K562 (cell line): ENCODE data around the gene PBX2. TPM values are rescaled to one million over a fixed set of nuclear protein-coding genes. Genes with fewer than 3 reads are reported as not detected.
A peak's percentile ranks its signal among the peaks of the same experiment; 100 is the strongest.

ENCODE experiments used
- AFF4 ChIP-seq: sonication (generic); formaldehyde crosslinking; IDR thresholded peaks from 2 replicates; pipeline ENCODE4 v1.8.0; 2023; ENCODE audit warnings: mild to moderate bottlenecking, missing genetic modification reagents
- BHLHE40 ChIP-seq: IDR thresholded peaks from 2 replicates; pipeline ENCODE4 v1.6.1; 2011; ENCODE audit warnings: low read length, improper control_type of control experiment
- DNMT1 ChIP-seq: fragments of 450-650 bp; IDR thresholded peaks from 2 replicates; pipeline ENCODE4 v1.6.1; 2016; ENCODE audit warnings: antibody characterized with exemption, mild to moderate bottlenecking
- ELF4 ChIP-seq: fragments of 450-650 bp; formaldehyde crosslinking; IDR thresholded peaks from 2 replicates; pipeline ENCODE4 v1.4.0; 2022; ENCODE audit warnings: missing genetic modification characterization
- GABPB1 ChIP-seq: sonication (generic); formaldehyde crosslinking; IDR thresholded peaks from 2 replicates; pipeline ENCODE4 v1.8.0; 2022; ENCODE audit warnings: mild to moderate bottlenecking, missing genetic modification reagents
- HDAC6 ChIP-seq: IDR thresholded peaks from 2 replicates; pipeline ENCODE4 v1.6.1; 2012; ENCODE audit warnings: low read depth, mild to moderate bottlenecking, control low read depth, inconsistent platforms, low read length, moderate library complexity
- MAZ ChIP-seq, 2 experiments: fragments of 450-650 bp in 1 of 2; sonication (generic) in 1 of 2; formaldehyde crosslinking; IDR thresholded peaks in 1 of 2; conservative IDR thresholded peaks in 1 of 2; 2 replicates each; pipeline versions ENCODE4 v1.4.0 to v1.5.0; 2020; ENCODE audit warnings: mild to moderate bottlenecking in 1 of 2, missing genetic modification reagents in 1 of 2
- MNT ChIP-seq, 2 experiments: fragments of 450-650 bp; conservative IDR thresholded peaks; 2 replicates each; pipeline ENCODE4 v1.6.1; 2017; ENCODE audit warnings: mild to moderate bottlenecking in 2 of 2, moderate library complexity in 2 of 2
- MYC ChIP-seq, 2 experiments: fragments of 250-450 bp in 1 of 2; sonication (Bioruptor Pico) in 1 of 2; IDR thresholded peaks; 2 replicates each; pipeline versions ENCODE4 v1.5.1 to v1.6.1; 2012 to 2021; ENCODE audit warnings: low read depth in 2 of 2, borderline replicate concordance in 1 of 2, improper control_type of control experiment in 1 of 2, low read length in 1 of 2, mild to moderate bottlenecking in 1 of 2, moderate library complexity in 1 of 2
- NCOA2 ChIP-seq, 2 experiments: fragments of 450-650 bp; IDR thresholded peaks; 2 replicates each; pipeline ENCODE4 v1.6.1; 2018; ENCODE audit warnings: mild to moderate bottlenecking in 2 of 2, moderate library complexity in 1 of 2; ENCODE audit not compliant: partially characterized antibody in 2 of 2
- NR2C2 ChIP-seq, 2 experiments: fragments of 200-800 bp in 1 of 2; sonication (Bioruptor generic) in 1 of 2; sonication (generic) in 1 of 2; formaldehyde crosslinking in 1 of 2; IDR thresholded peaks; 2 replicates each; pipeline versions ENCODE4 v1.6.1 to v1.8.0; 2016 to 2022; ENCODE audit warnings: mild to moderate bottlenecking in 1 of 2, missing compliant biosample characterization in 1 of 2, missing genetic modification characterization in 1 of 2, missing genetic modification reagents in 1 of 2
- NUFIP1 ChIP-seq: fragments of 450-650 bp; IDR thresholded peaks from 2 replicates; pipeline ENCODE4 v1.6.1; 2018; ENCODE audit not compliant: partially characterized antibody
- RBM34 ChIP-seq: fragments of 200-400 bp; formaldehyde crosslinking; IDR thresholded peaks from 2 replicates; pipeline ENCODE4 v1.6.1; 2018; ENCODE audit warnings: low read length, borderline replicate concordance; ENCODE audit not compliant: insufficient read depth
- RCOR1 ChIP-seq, 2 experiments: IDR thresholded peaks; 2 replicates each; pipeline ENCODE4 v1.6.1; 2012; ENCODE audit warnings: low read depth in 2 of 2, low read length in 2 of 2, borderline replicate concordance in 1 of 2, improper control_type of control experiment in 1 of 2
- SMAD2 ChIP-seq: fragments of 150-350 bp; IDR thresholded peaks from 2 replicates; pipeline ENCODE4 v1.6.1; 2014; ENCODE audit warnings: low read depth, mild to moderate bottlenecking, low read length
- SMC3 ChIP-seq: conservative IDR thresholded peaks from 2 replicates; pipeline ENCODE4 v1.6.1; 2011; ENCODE audit warnings: low read depth, low read length, improper control_type of control experiment; ENCODE audit not compliant: insufficient read depth
- ZNF384 ChIP-seq: IDR thresholded peaks from 2 replicates; pipeline ENCODE4 v1.6.1; 2012; ENCODE audit warnings: low read depth, low read length, improper control_type of control experiment
- ZNF398 ChIP-seq: fragments of 250-450 bp; sonication (Bioruptor Pico); IDR thresholded peaks from 2 replicates; pipeline ENCODE4 v1.8.0; 2021; ENCODE audit warnings: moderate library complexity, mild to moderate bottlenecking, inconsistent platforms
- polyA plus RNA-seq, 8 experiments: library from polyadenylated mRNA; depleted of rRNA in 4 of 8; stranded (reverse) in 5 of 8; unstranded in 3 of 8; fragments of >200 nt; fragmentation: Nextera tagmentation in 2 of 8; fragmentation: Illumina TruSeq in 1 of 8; extraction: Ambion mirVana in 2 of 8; extraction: Trizol in 1 of 8; gene quantifications; 2 replicates each; pipeline versions ENCODE4 v1.2.1 to v1.2.3, GENCODE V29; 2011 to 2014; ENCODE audit warnings: inconsistent platforms in 1 of 8, missing spikeins in 1 of 8
- total RNA-seq, 7 experiments: library from RNA; depleted of rRNA in 6 of 7; stranded (reverse); fragments of >200 nt in 6 of 7; fragmentation: Illumina TruSeq in 2 of 7; extraction: Trizol in 2 of 7; gene quantifications; 2 replicates each; pipeline versions ENCODE4 v1.2.1 to v1.2.3, GENCODE V29; 2011 to 2021; ENCODE audit warnings: low replicate concordance in 1 of 7

Gene PBX2
- total and polyA plus RNA-seq, 9 of the 15 experiments (the other 6 are each of a cell fraction or from before 2014, with no cell fraction given): 1.9 to 134 (median 62.5) TPM

GRCh38 chr6:32195652-32195901 lies 5.6 kb upstream of the PBX2 start (continued):
- TF ChIP-seq RBM34 (peak; percentile 94; the same call in 1 of the 2 replicates), ZNF398 (CRISPR knock-in tag) (no peak), NCOA2 (IDR thresholded peaks at IDR 0.05; ENCODE audit: partially characterized antibody in 2 of 2) (no peak), BHLHE40 (peak; percentile 80; the same call in 1 of the 2 replicates), MNT (conservative IDR thresholded peaks at IDR 0.05) (peak in 1 of 2 experiments; percentile 93; a peak in 2 of 4 replicates), NUFIP1 (no peak), SMC3 (peak; percentile 43; the same call in 1 of the 2 replicates), DNMT1 (no peak), GABPB1 (CRISPR knock-in tag) (peak; percentile 85; the same call in 1 of the 2 replicates), RCOR1 (IDR thresholded peaks at IDR 0.05; ENCODE audit: borderline replicate concordance in 1 of 2, low read depth in 2 of 2, low read length in 2 of 2) (peak in 1 of 2 experiments; percentile 28; a peak in 1 of 4 replicates), MAZ (CRISPR knock-in tag; conservative IDR thresholded peaks at IDR 0.05 in 1 of 2, IDR thresholded peaks at IDR 0.05 in 1 of 2) (peak in 1 of 2 experiments; percentile 98; a peak in 2 of 4 replicates), NR2C2 (CRISPR knock-in tag; IDR thresholded peaks at IDR 0.05) (no peak), NR2C2 (tag; IDR thresholded peaks at IDR 0.05) (no peak; the same call in 1 of the 2 replicates), MYC (IDR thresholded peaks at IDR 0.05; ENCODE audit: low read depth, low read length) (no peak), MYC (CRISPR knock-in tag; IDR thresholded peaks at IDR 0.05; ENCODE audit: borderline replicate concordance, low read depth) (no peak), ZNF384 (peak; percentile 18; the same call in 1 of the 2 replicates), SMAD2 (no peak), AFF4 (CRISPR knock-in tag) (0 out of 2 replicates have a peak, but pooled peaks have one; percentile 56), HDAC6 (no peak), ELF4 (CRISPR knock-in tag) (no peak)
